GM19351 (cell line): ENCODE data around the gene RHO.
A peak's percentile ranks its signal among the peaks of the same experiment; 100 is the strongest.
"Not testable (repeated sequence)": the region's sequence is repeated elsewhere in the genome, so short reads cannot be mapped to it uniquely, and the experiment has no call there.

Experiments
- ATAC-seq: cut with Tn5 transposase; IDR thresholded peaks from one replicate; pipeline ENCODE4 v1.9.1; 2021; ENCODE audit warnings: mild to moderate bottlenecking, moderate library complexity; ENCODE audit not compliant: unreplicated experiment

Gene RHO

DNA sequence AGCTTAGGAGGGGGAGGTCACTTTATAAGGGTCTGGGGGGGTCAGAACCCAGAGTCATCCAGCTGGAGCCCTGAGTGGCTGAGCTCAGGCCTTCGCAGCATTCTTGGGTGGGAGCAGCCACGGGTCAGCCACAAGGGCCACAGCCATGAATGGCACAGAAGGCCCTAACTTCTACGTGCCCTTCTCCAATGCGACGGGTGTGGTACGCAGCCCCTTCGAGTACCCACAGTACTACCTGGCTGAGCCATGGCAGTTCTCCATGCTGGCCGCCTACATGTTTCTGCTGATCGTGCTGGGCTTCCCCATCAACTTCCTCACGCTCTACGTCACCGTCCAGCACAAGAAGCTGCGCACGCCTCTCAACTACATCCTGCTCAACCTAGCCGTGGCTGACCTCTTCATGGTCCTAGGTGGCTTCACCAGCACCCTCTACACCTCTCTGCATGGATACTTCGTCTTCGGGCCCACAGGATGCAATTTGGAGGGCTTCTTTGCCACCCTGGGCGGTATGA lies at the start of gene RHO:
TSS of gene RHO (plus strand) at position 51 of the 512 bp plus-strand sequence. CDS start at position 146, 95 bp downstream.
- ATAC-seq = no peak

GRCh38 chr3:129481225-129481765 lies 47.1 kb upstream of the RHO start:
- not testable (repeated sequence) for ATAC-seq

- ATAC-seq = no peak
Measured at GRCh38 chr3:129481766-129482332, 46.6 kb upstream of the RHO start.

GRCh38 chr3:129482721-129483120 lies 45.7 kb upstream of the RHO start:
- no peak for ATAC-seq

- no peak for ATAC-seq
Measured at GRCh38 chr3:129483870-129484269, 44.6 kb upstream of the RHO start.

- ATAC-seq = not testable (repeated sequence)
Measured at GRCh38 chr3:129485146-129485545, 43.3 kb upstream of the RHO start.

- no peak for ATAC-seq
Measured at GRCh38 chr3:129485721-129486663, 42.4 kb upstream of the RHO start.

DNA sequence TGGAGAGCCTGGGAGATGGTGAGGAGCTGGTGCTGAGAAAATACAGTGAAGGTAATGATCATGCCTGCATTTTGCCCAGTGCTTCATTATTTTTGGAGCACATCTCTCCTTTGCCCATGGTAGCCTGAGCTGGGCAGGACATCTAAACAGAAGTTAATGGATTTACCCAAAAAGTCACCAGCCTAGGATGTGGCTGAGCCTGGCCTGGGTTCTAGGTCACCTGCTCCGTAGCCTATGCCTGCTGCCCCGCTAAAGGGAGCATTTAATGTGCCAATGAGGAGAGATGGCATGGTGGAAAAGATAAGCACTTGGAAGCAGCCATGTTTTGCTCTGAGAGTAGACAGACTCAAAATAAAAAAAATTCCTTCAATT lies 41.8 kb upstream of the RHO start:
- no peak for ATAC-seq

DNA sequence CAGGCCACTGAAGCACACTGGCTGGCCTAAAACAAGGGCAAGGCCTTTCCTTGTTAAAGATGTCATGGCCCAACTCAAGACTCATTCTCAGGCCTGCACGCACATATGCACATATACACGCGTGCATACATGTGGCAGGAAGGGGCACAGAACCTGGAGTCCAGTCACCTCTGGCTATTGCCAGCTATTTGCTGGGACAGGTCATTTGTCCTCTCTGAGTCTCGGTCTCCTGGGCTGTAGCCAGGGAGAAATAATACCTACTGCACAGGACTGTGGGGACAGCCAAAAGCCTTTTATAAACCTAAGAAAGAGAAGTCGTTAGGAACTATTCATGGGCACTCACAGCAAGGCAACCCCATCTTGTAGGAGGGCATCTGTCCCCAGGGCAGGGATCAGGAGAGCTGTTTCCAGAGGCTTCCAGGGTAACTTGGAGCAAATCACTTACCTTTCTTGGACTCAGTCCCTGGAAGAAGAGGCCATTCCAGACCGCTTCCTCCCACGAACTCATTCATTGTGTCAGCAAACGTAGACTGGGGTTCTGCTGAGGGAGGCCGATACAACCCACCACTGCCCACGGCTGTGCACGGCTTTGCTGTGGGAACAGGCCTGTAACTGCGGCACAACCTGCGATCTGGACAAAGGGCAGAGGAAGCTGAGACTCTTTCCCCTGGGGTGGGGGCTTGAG lies 41.1 kb upstream of the RHO start:
- no peak for ATAC-seq

- ATAC-seq = not testable (repeated sequence)
Measured at GRCh38 chr3:129487868-129488335, 40.5 kb upstream of the RHO start.

- not testable (repeated sequence) for ATAC-seq
Measured at GRCh38 chr3:129489258-129489657, 39.2 kb upstream of the RHO start.

- peak; percentile 77 for ATAC-seq
Measured at GRCh38 chr3:129490273-129490675, 38.2 kb upstream of the RHO start.

DNA sequence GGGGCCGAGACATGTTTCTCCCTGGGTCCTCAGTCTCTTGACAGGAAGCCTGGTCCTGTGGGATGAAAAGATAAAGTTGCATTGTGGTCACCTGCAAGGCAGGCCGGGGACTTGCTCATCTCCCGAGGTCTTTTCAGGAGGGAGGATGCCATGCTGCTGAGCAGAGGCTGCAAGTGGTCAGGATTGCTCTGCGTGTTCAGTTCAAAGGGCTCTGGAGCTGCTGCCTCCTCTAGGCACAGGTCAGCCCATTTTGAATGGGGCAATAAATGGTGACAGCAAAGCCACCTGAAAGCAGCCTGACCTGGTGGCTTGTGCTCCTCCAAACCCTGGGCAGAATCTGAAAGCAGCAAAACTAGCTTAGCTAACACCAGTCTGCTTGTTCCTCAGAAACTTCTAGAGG lies 37.4 kb upstream of the RHO start:
- ATAC-seq = not testable (repeated sequence)

DNA sequence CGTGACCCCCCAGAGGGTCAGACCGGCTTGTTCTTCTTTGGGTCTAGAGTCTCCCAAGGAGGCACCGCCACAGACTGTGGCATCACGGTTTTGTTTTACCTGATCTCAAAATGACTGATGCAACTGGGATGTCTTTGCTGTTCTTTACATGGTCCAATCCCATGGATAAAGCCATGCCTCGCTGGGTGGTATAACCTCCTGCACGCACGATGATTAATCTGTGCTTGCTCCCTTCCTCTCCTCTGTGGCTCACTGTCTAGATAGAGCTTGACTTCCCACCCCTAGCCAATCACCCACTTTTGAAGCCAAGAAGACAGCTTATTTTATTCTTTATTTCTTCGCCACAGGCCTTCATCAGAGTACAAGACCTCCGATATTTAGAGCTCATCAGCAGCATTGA lies 36.6 kb upstream of the RHO start:
- ATAC-seq = no peak

- no peak for ATAC-seq
Measured at GRCh38 chr3:129492691-129493090, 35.7 kb upstream of the RHO start.

GRCh38 chr3:129493206-129493605 lies 35.2 kb upstream of the RHO start:
- ATAC-seq = no peak

- ATAC-seq = not testable (repeated sequence)
Measured at GRCh38 chr3:129494499-129494898, 33.9 kb upstream of the RHO start.

- ATAC-seq = not testable (repeated sequence)
Measured at GRCh38 chr3:129495006-129495639, 33.3 kb upstream of the RHO start.

GRCh38 chr3:129497876-129498275 lies 30.6 kb upstream of the RHO start:
- ATAC-seq = not testable (repeated sequence)
